Measurements from ENCODE around the gene ZFAND3.

DNA sequence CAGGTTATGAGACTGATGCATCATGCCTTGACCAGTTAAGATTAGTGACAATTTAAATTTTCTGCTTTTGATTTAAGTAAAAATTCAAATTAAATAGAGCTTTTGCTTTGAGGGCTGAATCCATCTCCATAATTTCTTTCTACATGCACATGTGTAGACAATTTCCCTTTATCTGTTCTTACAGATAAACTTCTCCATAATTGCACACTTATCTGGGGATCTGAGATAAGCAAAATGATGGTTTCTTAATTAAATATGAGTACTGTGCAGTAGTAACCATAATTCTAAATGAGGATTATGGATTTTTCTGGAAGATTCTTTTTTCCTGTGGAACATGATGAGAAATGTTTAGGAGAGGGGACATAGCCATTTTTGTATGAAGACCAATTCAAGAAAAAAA lies 44.7 kb downstream of the ZFAND3 start:
- TF ChIP-seq, protein P1, sequence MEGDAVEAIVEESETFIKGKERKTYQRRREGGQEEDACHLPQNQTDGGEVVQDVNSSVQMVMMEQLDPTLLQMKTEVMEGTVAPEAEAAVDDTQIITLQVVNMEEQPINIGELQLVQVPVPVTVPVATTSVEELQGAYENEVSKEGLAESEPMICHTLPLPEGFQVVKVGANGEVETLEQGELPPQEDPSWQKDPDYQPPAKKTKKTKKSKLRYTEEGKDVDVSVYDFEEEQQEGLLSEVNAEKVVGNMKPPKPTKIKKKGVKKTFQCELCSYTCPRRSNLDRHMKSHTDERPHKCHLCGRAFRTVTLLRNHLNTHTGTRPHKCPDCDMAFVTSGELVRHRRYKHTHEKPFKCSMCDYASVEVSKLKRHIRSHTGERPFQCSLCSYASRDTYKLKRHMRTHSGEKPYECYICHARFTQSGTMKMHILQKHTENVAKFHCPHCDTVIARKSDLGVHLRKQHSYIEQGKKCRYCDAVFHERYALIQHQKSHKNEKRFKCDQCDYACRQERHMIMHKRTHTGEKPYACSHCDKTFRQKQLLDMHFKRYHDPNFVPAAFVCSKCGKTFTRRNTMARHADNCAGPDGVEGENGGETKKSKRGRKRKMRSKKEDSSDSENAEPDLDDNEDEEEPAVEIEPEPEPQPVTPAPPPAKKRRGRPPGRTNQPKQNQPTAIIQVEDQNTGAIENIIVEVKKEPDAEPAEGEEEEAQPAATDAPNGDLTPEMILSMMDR (IDR thresholded peaks at IDR 0.05), result no peak
- no peak for TF ChIP-seq POLR2A (IDR thresholded peaks at IDR 0.05)

Data from Peyer's patch (tissue), 4 donors.